ENCODE results near the gene MYL11.

- TF ChIP-seq CTCF (conservative IDR thresholded peaks at IDR 0.05 in 1 of 2, IDR thresholded peaks at IDR 0.05 in 1 of 2; ENCODE audit: extremely low read depth in 1 of 2, insufficient read depth in 1 of 2, low read depth in 1 of 2, low read length in 2 of 2) (no peak), EZH2 (IDR thresholded peaks at IDR 0.05; ENCODE audit: borderline replicate concordance, low read length) (no peak)
Measured at GRCh38 chr16:30397776-30398660, 23.4 kb downstream of the MYL11 start.
